Endodermal cell (in vitro differentiated cells): ENCODE measurements around the gene ADAMTS13. TPM values are rescaled to one million over a fixed set of nuclear protein-coding genes. Genes with fewer than 3 reads are reported as not detected.

Experiments
- DNase-seq: peaks from one replicate; pipeline ENCODE4 v3.0.0-alpha.2; 2017
- H3K27ac ChIP-seq: 2 replicates; pipeline ENCODE4 v1.5.1; 2013; ENCODE audit warnings: mild to moderate bottlenecking, low read depth, low read length, moderate library complexity
- H3K27me3 ChIP-seq: 2 replicates; pipeline ENCODE4 v1.6.1; 2013; ENCODE audit warnings: mild to moderate bottlenecking, low read length, moderate library complexity; ENCODE audit not compliant: insufficient read depth, control insufficient read depth, poor library complexity, severe bottlenecking
- H3K36me3 ChIP-seq: 2 replicates; pipeline ENCODE4 v1.7.0; 2013; ENCODE audit warnings: mild to moderate bottlenecking, low read length, moderate library complexity; ENCODE audit not compliant: control insufficient read depth, insufficient read depth
- H3K4me1 ChIP-seq: one replicate; pipeline ENCODE4 v1.7.0; 2013; ENCODE audit warnings: low read length; ENCODE audit not compliant: control insufficient read depth, insufficient read depth
- H3K4me3 ChIP-seq: 2 replicates; pipeline ENCODE4 v1.5.1; 2013; ENCODE audit warnings: mild to moderate bottlenecking, low read length, moderate library complexity
- H3K9ac ChIP-seq: 2 replicates; pipeline ENCODE4 v1.6.1; 2013; ENCODE audit warnings: mild to moderate bottlenecking, low read length, moderate library complexity; ENCODE audit not compliant: poor library complexity, severe bottlenecking; ENCODE audit errors: extremely low read depth
- H3K9me3 ChIP-seq: 2 replicates; pipeline ENCODE4 v1.6.1; 2013; ENCODE audit warnings: mild to moderate bottlenecking, low read length, moderate library complexity; ENCODE audit not compliant: control insufficient read depth
- H3K27ac Mint-ChIP-seq: 2 replicates; pipeline ENCODE4 v1.8.0; 2020; ENCODE audit warnings: mixed read lengths
- H3K27me3 Mint-ChIP-seq: 2 replicates; pipeline ENCODE4 v1.8.0; 2021; ENCODE audit warnings: mild to moderate bottlenecking, mixed read lengths; ENCODE audit not compliant: insufficient read depth
- H3K36me3 Mint-ChIP-seq: 2 replicates; pipeline ENCODE4 v1.8.0; 2020; ENCODE audit warnings: low read depth, mixed read lengths
- H3K4me1 Mint-ChIP-seq: 2 replicates; pipeline ENCODE4 v1.8.0; 2020; ENCODE audit warnings: mixed read lengths
- H3K4me3 Mint-ChIP-seq: 2 replicates; pipeline ENCODE4 v1.8.0; 2020; ENCODE audit warnings: mild to moderate bottlenecking, moderate library complexity, mixed read lengths
- H3K9me3 Mint-ChIP-seq: 2 replicates; pipeline ENCODE4 v1.8.0; 2020; ENCODE audit warnings: mild to moderate bottlenecking, mixed read lengths
- WGBS, 2 experiments: methylation state at CpG; one replicate each; pipeline versions ENCODE4 v1.1.5 to v1.1.7; 2013; ENCODE audit warnings: missing lambda C conversion rate in 2 of 2, mixed read lengths in 1 of 2; ENCODE audit not compliant: insufficient coverage in 1 of 2, insufficient read length in 1 of 2; 5-methylcytosine and 5-hydroxymethylcytosine counted together
- total RNA-seq, 2 donors: library from RNA; stranded (reverse); fragmentation: NEBNext Ultra II Directional in 1 of 2; extraction: Animal tissue kit (Norgen Biotek cat#: 25700) in 1 of 2; gene quantifications; 2 replicates in 1 of 2; 3 replicates in 1 of 2; pipeline ENCODE4 v1.2.1, GENCODE V29; 2021
- TF ChIP-seq, protein P1 (sequence below): fragments of 200-600 bp; sonication (generic); conservative IDR thresholded peaks from 2 replicates; pipeline ENCODE4 v1.5.0; 2021; ENCODE audit warnings: antibody characterized with exemption, mild to moderate bottlenecking

The ADAMTS13 gene
- total RNA-seq, 2 donors from 2014 or later: 13.5 to 21.7 TPM

DNA sequence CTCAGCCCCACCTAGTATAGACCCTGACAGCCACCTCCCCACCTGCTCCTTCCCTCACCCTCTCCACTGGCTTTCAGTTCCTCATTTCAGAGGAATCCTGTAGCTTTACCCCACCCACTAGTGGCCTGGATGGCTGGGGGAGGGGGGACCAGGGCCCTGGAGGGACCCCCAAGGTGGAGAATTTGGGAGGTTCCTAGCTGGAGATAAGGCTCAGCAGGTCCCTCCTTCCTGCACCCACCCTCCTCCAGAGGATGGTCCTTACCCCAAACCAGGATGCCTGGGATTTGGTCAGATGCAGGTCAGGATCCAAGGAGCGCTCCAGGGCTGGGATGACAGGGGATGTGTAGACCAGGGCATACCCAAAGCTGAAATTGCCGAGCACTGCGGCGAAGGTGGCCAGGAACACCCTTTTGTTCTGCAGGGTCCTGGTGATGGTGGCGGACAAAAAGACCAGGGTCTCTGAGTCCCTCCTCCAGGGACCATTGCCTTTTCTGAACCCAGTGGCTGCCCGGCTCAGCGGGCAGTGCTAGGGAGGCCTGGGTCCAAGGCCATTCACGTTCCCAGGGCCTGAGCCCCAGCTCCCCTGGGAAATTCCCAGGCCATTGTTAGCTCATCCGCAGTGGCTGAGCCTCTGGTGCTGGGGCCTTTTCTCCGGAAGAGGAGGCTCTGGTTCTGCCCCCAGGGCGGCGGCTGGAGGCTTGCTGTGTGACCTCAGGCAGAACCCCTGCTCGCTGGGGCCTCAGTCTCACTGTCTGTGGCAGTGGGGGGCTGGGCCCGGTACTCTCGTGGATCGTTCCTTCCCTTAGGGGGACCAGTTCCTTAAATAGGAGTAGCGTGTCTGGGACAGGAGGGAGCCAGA is 56.1 kb downstream of the ADAMTS13 start:
- H3K27me3 ChIP-seq: peaks cover 11% of the 10 kb centered on the region
- TF ChIP-seq, protein P1, sequence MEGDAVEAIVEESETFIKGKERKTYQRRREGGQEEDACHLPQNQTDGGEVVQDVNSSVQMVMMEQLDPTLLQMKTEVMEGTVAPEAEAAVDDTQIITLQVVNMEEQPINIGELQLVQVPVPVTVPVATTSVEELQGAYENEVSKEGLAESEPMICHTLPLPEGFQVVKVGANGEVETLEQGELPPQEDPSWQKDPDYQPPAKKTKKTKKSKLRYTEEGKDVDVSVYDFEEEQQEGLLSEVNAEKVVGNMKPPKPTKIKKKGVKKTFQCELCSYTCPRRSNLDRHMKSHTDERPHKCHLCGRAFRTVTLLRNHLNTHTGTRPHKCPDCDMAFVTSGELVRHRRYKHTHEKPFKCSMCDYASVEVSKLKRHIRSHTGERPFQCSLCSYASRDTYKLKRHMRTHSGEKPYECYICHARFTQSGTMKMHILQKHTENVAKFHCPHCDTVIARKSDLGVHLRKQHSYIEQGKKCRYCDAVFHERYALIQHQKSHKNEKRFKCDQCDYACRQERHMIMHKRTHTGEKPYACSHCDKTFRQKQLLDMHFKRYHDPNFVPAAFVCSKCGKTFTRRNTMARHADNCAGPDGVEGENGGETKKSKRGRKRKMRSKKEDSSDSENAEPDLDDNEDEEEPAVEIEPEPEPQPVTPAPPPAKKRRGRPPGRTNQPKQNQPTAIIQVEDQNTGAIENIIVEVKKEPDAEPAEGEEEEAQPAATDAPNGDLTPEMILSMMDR: no peak
- H3K9me3 ChIP-seq: no peaks in the 10 kb centered on the region
- H3K4me3 ChIP-seq: peak overlapping the region; percentile 79
- H3K36me3 ChIP-seq: peaks cover 6% of the 10 kb centered on the region
- no peak overlapping the region for H3K27ac Mint-ChIP-seq
- H3K27me3 Mint-ChIP-seq: peaks cover 19% of the 10 kb centered on the region
- peak overlapping the region; percentile 63 for H3K4me3 Mint-ChIP-seq
- no peaks in the 10 kb centered on the region for H3K9me3 Mint-ChIP-seq
- H3K9ac ChIP-seq: peak overlapping the region; percentile 67
- H3K36me3 Mint-ChIP-seq: peaks cover 10% of the 10 kb centered on the region
- 24 to 33% methylated on average over 13 to 17 of the region's 17 CpGs for WGBS, 2 experiments
- H3K4me1 ChIP-seq: peaks cover 9% of the 10 kb centered on the region
- peak; percentile 69 for DNase-seq
- peaks cover 3% of the 10 kb centered on the region for H3K4me1 Mint-ChIP-seq
- peak overlapping the region; percentile 68 for H3K27ac ChIP-seq

DNA sequence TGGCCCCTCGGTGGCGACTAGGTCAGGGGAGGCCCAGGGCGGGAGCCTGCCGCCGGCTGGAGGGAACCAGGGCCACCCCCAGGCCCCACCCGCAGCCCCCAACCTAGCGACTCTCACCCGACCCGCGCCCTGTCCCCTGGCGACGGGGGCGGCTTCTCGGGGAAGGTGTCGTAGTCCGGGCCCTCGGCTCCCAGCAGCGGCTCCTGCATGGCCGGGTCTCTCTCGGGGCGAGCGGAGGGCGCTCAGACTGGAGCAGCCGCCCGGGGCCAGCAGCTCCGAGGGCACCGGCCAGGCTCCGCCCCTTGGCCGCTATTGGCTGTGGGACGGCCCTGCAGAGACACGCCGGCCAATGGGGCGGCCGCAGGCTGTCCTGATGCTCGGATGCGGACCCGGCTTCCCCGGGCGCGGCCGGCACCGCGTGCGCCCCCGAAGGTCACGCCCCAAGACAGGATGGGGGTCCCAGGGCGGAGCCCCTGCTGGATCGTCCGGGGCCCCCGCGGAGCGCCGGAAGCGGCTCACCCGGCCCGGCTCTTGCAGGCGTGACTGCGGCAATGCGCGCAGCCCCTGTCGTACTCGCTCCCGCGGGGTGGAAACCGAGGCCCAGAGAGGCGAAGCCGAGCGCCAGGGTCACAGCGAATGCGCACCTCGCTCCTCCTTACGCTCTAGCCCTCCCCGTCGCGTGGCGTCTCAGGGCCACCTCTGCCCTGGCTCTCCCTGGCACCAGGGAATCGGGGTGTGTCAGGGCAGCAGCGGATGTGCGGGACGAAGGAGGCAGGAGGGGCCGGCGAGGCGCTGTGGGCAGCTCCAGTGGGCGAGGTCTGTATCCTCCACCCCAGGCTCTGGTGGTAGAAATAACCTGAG is 56.9 kb downstream of the ADAMTS13 start, which contains the start of gene SLC2A6:
TSS of gene SLC2A6 (minus strand) at position 249 of the 861 bp plus-strand sequence. CDS start at position 209, 40 bp downstream.
- Histone ChIP-seq H3K4me3 (peak within 1 kb of the TSS; percentile 79), H3K9me3 (no peaks in the 10 kb centered on the region), H3K27ac (peak within 1 kb of the TSS; percentile 68), H3K4me1 (peaks cover 9% of the 10 kb centered on the region), H3K9ac (peak within 1 kb of the TSS; percentile 67), H3K27me3 (peaks cover 15% of the 10 kb centered on the region), H3K36me3 (peaks cover 2% of the 10 kb centered on the region)
- H3K27ac Mint-ChIP-seq: no peak within 1 kb of the TSS
- WGBS, 2 experiments: 2 to 3% methylated on average over 20 to 84 of the region's 84 CpGs
- H3K27me3 Mint-ChIP-seq: peaks cover 23% of the 10 kb centered on the region
- peaks cover 3% of the 10 kb centered on the region for H3K4me1 Mint-ChIP-seq
- peak; percentile 97 for DNase-seq
- TF ChIP-seq, protein P1: no peak
- peak within 1 kb of the TSS; percentile 63 for H3K4me3 Mint-ChIP-seq
- peaks cover 8% of the 10 kb centered on the region for H3K36me3 Mint-ChIP-seq
- H3K9me3 Mint-ChIP-seq: no peaks in the 10 kb centered on the region

DNA sequence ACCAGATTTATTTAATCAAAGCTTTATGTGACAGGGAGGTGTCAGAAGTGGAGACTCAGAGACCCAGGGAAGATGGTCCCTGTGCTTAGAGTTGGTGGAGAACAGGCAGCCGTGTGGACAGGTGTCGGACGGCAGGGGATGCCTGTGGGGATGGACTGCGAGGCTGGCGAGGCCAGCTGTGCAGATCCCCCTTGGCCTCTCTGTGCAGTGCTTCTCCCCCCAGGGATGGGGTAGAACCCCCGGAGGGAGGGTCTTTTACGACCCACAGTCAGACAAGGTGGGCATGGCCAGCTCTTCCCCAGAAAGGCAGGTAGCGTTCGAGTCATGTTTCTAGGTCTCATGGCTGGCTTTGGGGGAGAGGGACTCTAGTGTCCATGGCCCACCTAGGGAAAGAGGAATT is 61.4 kb downstream of the ADAMTS13 start:
- Histone ChIP-seq H3K9ac (no peak overlapping the region), H3K36me3 (no peaks in the 10 kb centered on the region), H3K9me3 (no peaks in the 10 kb centered on the region), H3K27ac (no peak overlapping the region), H3K27me3 (peaks cover 15% of the 10 kb centered on the region), H3K4me1 (peaks cover under 1% of the 10 kb centered on the region), H3K4me3 (no peak overlapping the region)
- TF ChIP-seq, protein P1: no peak
- Mint-ChIP-seq H3K27ac (no peak overlapping the region), H3K4me3 (no peak overlapping the region), H3K27me3 (peaks cover 23% of the 10 kb centered on the region), H3K4me1 (no peaks in the 10 kb centered on the region), H3K36me3 (no peaks in the 10 kb centered on the region), H3K9me3 (no peaks in the 10 kb centered on the region)
- WGBS, 2 experiments: 74 to 86% methylated on average over 6 to 9 of the region's 9 CpGs
- no peak for DNase-seq
